Activated B cell treated with CpG ODN at 0.5 μM for 24 hours (primary cell): ENCODE data around the gene DPP10. TPM values are rescaled to one million over a fixed set of nuclear protein-coding genes. Genes with fewer than 3 reads are reported as not detected.

ENCODE experiments used
- ATAC-seq: fragments of 200-7000 bp; cut with Tn5 transposase; one replicate; pipeline ENCODE4 v1.10.0; 2021; ENCODE audit warnings: low read depth, mild to moderate bottlenecking, moderate library complexity
- CTCF ChIA-PET: fragments of 350-600 bp; sonication (Branson Sonifier 250); formaldehyde crosslinking; loops from one replicate; lab custom pipeline; 2021; ENCODE audit warnings: antibody characterized with exemption; lab: Charles Lee
- POLR2A ChIA-PET: fragments of 350-600 bp; sonication (Branson Sonifier 250); formaldehyde crosslinking; loops from one replicate; lab custom pipeline; 2021; ENCODE audit warnings: antibody characterized with exemption; lab: Charles Lee
- DNase-seq: peaks from one replicate; pipeline ENCODE4 v3.0.0; 2022
- H3K27ac Mint-ChIP-seq: one replicate; pipeline ENCODE4 v1.8.0; 2020; ENCODE audit warnings: mixed read lengths
- H3K27me3 Mint-ChIP-seq: one replicate; pipeline ENCODE4 v1.8.0; 2021; ENCODE audit warnings: mixed read lengths
- H3K36me3 Mint-ChIP-seq: one replicate; pipeline ENCODE4 v1.8.0; 2021; ENCODE audit warnings: low read depth, mixed read lengths
- H3K4me1 Mint-ChIP-seq: one replicate; pipeline ENCODE4 v1.8.0; 2021; ENCODE audit warnings: mixed read lengths
- H3K4me3 Mint-ChIP-seq: one replicate; pipeline ENCODE4 v1.8.0; 2020; ENCODE audit warnings: mild to moderate bottlenecking, mixed read lengths
- H3K9me3 Mint-ChIP-seq: one replicate; pipeline ENCODE4 v1.8.0; 2020; ENCODE audit warnings: mixed read lengths
- intact Hi-C: fragments of 100-400 bp; cut with micrococcal nuclease; formaldehyde crosslinking; loops from one replicate; pipeline ENCODE4 v1.15.1; 2024
- total RNA-seq: library from RNA; stranded (reverse); gene quantifications from 2 replicates; pipeline ENCODE4 v1.2.3, GENCODE V29; 2022
- TF ChIP-seq, protein P1 (sequence below): fragments of 200-600 bp; IDR thresholded peaks from one replicate; pipeline ENCODE4 v1.8.0; 2022; ENCODE audit warnings: antibody characterized with exemption, mild to moderate bottlenecking

The DPP10 gene
- total RNA-seq, 1 donor from 2014 or later, result not detected

DNA sequence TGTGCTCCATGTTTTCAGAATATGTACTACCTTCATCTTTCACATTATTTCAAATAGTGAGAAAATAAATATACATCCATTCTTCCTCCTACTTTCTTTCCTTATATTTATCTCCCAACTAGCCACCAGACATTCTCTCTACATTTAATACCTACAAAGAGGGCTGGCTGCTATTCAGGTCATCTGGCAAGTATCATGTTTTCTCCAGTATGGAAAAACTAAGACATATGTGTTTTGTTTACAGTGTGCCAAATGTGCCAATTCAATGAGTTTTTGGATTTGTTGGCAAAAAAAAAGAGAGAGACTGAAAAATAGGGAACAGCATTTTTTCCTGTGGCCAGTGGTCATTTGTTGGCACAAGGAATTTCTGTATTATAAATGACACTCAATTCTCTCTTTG lies 1207.3 kb downstream of the DPP10 start:
- ATAC-seq, result no peak

GRCh38 chr2:115650827-115651226 lies 1208.4 kb downstream of the DPP10 start:
- no peak for DNase-seq
- CTCF ChIA-PET, result no interaction called here
- ATAC-seq, result no peak
- H3K4me3 Mint-ChIP-seq, result no peak overlapping the region
- TF ChIP-seq, protein P1, sequence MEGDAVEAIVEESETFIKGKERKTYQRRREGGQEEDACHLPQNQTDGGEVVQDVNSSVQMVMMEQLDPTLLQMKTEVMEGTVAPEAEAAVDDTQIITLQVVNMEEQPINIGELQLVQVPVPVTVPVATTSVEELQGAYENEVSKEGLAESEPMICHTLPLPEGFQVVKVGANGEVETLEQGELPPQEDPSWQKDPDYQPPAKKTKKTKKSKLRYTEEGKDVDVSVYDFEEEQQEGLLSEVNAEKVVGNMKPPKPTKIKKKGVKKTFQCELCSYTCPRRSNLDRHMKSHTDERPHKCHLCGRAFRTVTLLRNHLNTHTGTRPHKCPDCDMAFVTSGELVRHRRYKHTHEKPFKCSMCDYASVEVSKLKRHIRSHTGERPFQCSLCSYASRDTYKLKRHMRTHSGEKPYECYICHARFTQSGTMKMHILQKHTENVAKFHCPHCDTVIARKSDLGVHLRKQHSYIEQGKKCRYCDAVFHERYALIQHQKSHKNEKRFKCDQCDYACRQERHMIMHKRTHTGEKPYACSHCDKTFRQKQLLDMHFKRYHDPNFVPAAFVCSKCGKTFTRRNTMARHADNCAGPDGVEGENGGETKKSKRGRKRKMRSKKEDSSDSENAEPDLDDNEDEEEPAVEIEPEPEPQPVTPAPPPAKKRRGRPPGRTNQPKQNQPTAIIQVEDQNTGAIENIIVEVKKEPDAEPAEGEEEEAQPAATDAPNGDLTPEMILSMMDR, result no peak
- intact Hi-C loops, result no loop called here
- no peaks in the 10 kb centered on the region for H3K9me3 Mint-ChIP-seq
- H3K27ac Mint-ChIP-seq, result no peak overlapping the region
- H3K4me1 Mint-ChIP-seq, result no peaks in the 10 kb centered on the region
- no peaks in the 10 kb centered on the region for H3K36me3 Mint-ChIP-seq
- POLR2A ChIA-PET, result no interaction called here
- no peaks in the 10 kb centered on the region for H3K27me3 Mint-ChIP-seq

More for the DNA sequence above, 1207.3 kb downstream of the DPP10 start:
- POLR2A ChIA-PET, result interaction anchor here (0.6 kb wide), 1 partner anchor 155 kb away, joined by 4 read pairs; no protein-coding TSS in a partner anchor
- no peaks in the 10 kb centered on the region for H3K36me3 Mint-ChIP-seq
- no peaks in the 10 kb centered on the region for H3K27me3 Mint-ChIP-seq
- no peak overlapping the region for H3K4me3 Mint-ChIP-seq
- no peak for DNase-seq
- TF ChIP-seq, protein P1, result no peak
- H3K4me1 Mint-ChIP-seq, result no peaks in the 10 kb centered on the region
- CTCF ChIA-PET, result no interaction called here
- intact Hi-C loops, result no loop called here
- no peaks in the 10 kb centered on the region for H3K9me3 Mint-ChIP-seq
- H3K27ac Mint-ChIP-seq, result no peak overlapping the region

DNA sequence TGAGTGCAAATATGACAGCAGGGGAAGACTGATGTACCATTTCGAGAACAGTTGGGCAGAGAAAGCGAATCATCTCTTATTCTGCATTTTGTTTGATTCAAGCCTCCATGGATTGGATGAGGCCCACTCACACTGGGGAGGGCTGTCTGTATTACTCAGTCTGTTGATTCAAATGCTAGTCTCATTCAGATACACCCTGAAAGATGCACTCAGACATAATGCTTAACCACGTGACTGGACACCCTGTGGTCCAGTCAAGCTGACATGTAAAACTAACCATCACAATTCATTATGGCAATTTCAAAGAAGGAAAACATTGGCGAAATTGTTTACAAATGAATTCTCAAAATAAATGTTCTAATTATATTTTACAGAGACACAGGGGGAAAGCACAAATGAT lies 1210.2 kb downstream of the DPP10 start:
- no peaks in the 10 kb centered on the region for H3K36me3 Mint-ChIP-seq
- POLR2A ChIA-PET, result no interaction called here
- no peak for DNase-seq
- no peaks in the 10 kb centered on the region for H3K27me3 Mint-ChIP-seq
- TF ChIP-seq, protein P1, result no peak
- no peaks in the 10 kb centered on the region for H3K4me1 Mint-ChIP-seq
- no peak for ATAC-seq
- peaks cover 2% of the 10 kb centered on the region for H3K9me3 Mint-ChIP-seq
- no peak overlapping the region for H3K27ac Mint-ChIP-seq
- CTCF ChIA-PET, result no interaction called here
- intact Hi-C loops, result no loop called here
- no peak overlapping the region for H3K4me3 Mint-ChIP-seq

DNA sequence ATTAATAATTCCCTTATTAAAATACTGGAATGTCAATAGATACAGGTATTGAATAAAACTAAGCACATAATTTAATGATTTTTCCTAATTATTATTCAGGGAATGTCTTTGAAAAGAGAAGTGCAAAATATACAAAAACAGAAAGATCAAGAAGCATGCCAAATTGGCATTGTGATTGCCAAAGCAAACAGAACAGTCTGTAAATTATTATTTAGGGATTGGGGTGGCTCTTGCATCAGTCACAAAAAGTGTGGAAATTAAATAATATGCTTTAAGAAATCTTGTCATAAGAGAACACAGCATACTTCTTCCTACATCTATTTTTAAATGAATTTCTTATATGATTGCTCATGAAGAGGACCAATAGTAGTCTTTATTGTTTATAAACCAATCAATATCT lies 1211.9 kb downstream of the DPP10 start:
- no peak for ATAC-seq
- TF ChIP-seq, protein P1, result no peak
- no peak for DNase-seq
- Mint-ChIP-seq H3K9me3 (peaks cover 2% of the 10 kb centered on the region), H3K27ac (no peak overlapping the region), H3K4me3 (no peak overlapping the region), H3K27me3 (no peaks in the 10 kb centered on the region), H3K36me3 (no peaks in the 10 kb centered on the region), H3K4me1 (no peaks in the 10 kb centered on the region)
- intact Hi-C loops, result no loop called here
- ChIA-PET POLR2A (no interaction called here), CTCF (no interaction called here)

DNA sequence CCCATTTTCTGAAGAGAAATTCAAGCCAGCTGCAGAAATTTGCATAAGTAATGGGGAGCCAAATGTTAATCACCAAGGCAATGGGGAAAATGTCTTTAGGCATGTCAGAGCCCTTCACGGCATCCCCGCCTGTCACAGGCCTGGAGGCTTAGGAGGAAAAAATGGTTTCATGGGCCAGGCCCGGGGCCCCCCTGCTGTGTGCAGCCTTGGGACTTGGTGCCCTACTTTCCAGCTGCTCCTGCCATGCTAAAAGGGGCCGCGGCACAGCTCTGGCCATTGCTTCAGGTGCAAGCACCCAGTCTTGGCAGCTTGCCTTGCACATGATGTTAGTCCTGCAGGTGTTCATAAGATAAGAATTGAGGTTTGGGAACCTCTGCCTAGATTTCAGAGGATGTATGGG lies 1235.7 kb downstream of the DPP10 start:
- H3K9me3 Mint-ChIP-seq, result peaks cover 15% of the 10 kb centered on the region
- ChIA-PET POLR2A (no interaction called here), CTCF (no interaction called here)
- TF ChIP-seq, protein P1, result no peak
- DNase-seq (no peak), ATAC-seq (no peak)
- no peaks in the 10 kb centered on the region for H3K36me3 Mint-ChIP-seq
- H3K27ac Mint-ChIP-seq, result no peak overlapping the region
- H3K27me3 Mint-ChIP-seq, result no peaks in the 10 kb centered on the region
- no peak overlapping the region for H3K4me3 Mint-ChIP-seq
- intact Hi-C loops, result no loop called here
- H3K4me1 Mint-ChIP-seq, result no peaks in the 10 kb centered on the region
